OCI-LY1 (cell line): Measurements from ENCODE around the gene NFAT5.

Source experiments
- H2AFZ ChIP-seq: fragments of 200-600 bp; sonication (generic), shearing (Covaris generic); 2 replicates; pipeline ENCODE4 v1.6.0; 2014; ENCODE audit warnings: antibody characterized with exemption, mild to moderate bottlenecking, low read length
- H3F3A ChIP-seq: fragments of 200-600 bp; sonication (generic), shearing (Covaris generic); 2 replicates; pipeline ENCODE4 v1.6.0; 2014; ENCODE audit warnings: mild to moderate bottlenecking, antibody characterized with exemption, low read length, moderate library complexity; ENCODE audit not compliant: insufficient read depth
- H3K27ac ChIP-seq: fragments of 200-600 bp; sonication (generic); 2 replicates; pipeline ENCODE4 v1.5.1; 2014; ENCODE audit warnings: low read length, mixed run types, mild to moderate bottlenecking, low read depth; ENCODE audit not compliant: poor library complexity, severe bottlenecking
- H3K27me3 ChIP-seq: fragments of 200-600 bp; sonication (generic); 2 replicates; pipeline ENCODE4 v1.6.0; 2014; ENCODE audit warnings: antibody characterized with exemption, mild to moderate bottlenecking, low read length, moderate library complexity; ENCODE audit not compliant: insufficient read depth
- H3K36me3 ChIP-seq: fragments of 200-600 bp; sonication (generic); 2 replicates; pipeline ENCODE4 v1.6.1; 2014; ENCODE audit warnings: mild to moderate bottlenecking, antibody characterized with exemption, low read length, moderate library complexity, mixed read lengths; ENCODE audit not compliant: insufficient read depth
- H3K4me1 ChIP-seq: fragments of 200-600 bp; sonication (generic); 2 replicates; pipeline ENCODE4 v1.5.1; 2014; ENCODE audit warnings: mild to moderate bottlenecking, low read length, moderate library complexity; ENCODE audit not compliant: insufficient read depth, severe bottlenecking
- H3K4me2 ChIP-seq: fragments of 200-600 bp; sonication (generic), shearing (Covaris generic); 2 replicates; pipeline ENCODE4 v1.6.1; 2014; ENCODE audit warnings: low read length
- H3K4me3 ChIP-seq: fragments of 200-600 bp; sonication (generic); 2 replicates; pipeline ENCODE4 v1.5.1; 2014; ENCODE audit warnings: low read length, low read depth, mild to moderate bottlenecking, mixed read lengths; ENCODE audit not compliant: poor library complexity, severe bottlenecking
- H3K79me2 ChIP-seq: fragments of 200-600 bp; shearing (Covaris generic); 2 replicates; pipeline ENCODE4 v1.6.1; 2016; ENCODE audit warnings: mixed run types, low read length, mixed read lengths; ENCODE audit not compliant: insufficient read depth
- H3K9ac ChIP-seq: fragments of 200-600 bp; sonication (generic), shearing (Covaris generic); 2 replicates; pipeline ENCODE4 v1.6.1; 2014; ENCODE audit warnings: mild to moderate bottlenecking, low read length, mixed read lengths
- H3K9me2 ChIP-seq: fragments of 200-600 bp; sonication (generic), shearing (Covaris generic); 2 replicates; pipeline ENCODE4 v1.6.1; 2014; ENCODE audit warnings: low read depth, mild to moderate bottlenecking, low read length, mixed read lengths
- H3K9me3 ChIP-seq: fragments of 200-600 bp; shearing (Covaris generic); 2 replicates; pipeline ENCODE4 v1.6.1; 2014; ENCODE audit warnings: low read length, mixed read lengths
- H4K20me1 ChIP-seq: fragments of 200-600 bp; sonication (generic), shearing (Covaris generic); 2 replicates; pipeline ENCODE4 v1.6.0; 2016; ENCODE audit warnings: mild to moderate bottlenecking, low read length; ENCODE audit not compliant: insufficient read depth
- EZH2 ChIP-seq: fragments of 200-600 bp; sonication (generic), shearing (Covaris generic); IDR thresholded peaks from 2 replicates; pipeline ENCODE4 v1.8.0; 2017; ENCODE audit warnings: borderline replicate concordance, mixed run types, mild to moderate bottlenecking, antibody characterized with exemption, low read length, moderate library complexity, mixed read lengths
- TF ChIP-seq, protein P1 (sequence below): fragments of 200-600 bp; sonication (generic), shearing (Covaris generic); IDR thresholded peaks from 2 replicates; pipeline ENCODE4 v1.5.1; 2017; ENCODE audit warnings: mild to moderate bottlenecking, antibody characterized with exemption, low read length, moderate library complexity, mixed read lengths

Gene NFAT5

DNA sequence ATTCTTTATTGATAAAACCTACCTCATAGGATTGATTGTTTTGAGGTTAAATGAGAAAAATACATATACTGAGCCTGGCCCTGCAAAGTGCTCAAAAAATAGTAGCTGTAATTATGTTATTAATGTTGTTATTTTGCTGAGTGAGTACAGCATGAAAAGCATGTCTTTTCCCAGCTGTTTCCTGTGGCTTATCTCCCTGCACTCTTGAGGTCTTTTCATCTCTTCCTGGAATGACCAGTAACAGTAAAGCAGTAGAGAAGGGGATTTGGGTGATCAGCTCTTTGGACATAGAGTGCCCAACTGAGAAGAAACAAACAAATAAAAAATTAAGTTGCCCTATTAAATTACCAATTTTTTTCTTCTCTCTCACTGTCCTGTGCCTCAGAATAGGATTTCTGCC is 53.7 kb downstream of the NFAT5 start:
- no peak overlapping the region for H3K4me3 ChIP-seq
- H3F3A ChIP-seq: no peaks in the 10 kb centered on the region
- H3K4me1 ChIP-seq: no peaks in the 10 kb centered on the region
- no peak overlapping the region for H3K4me2 ChIP-seq
- H3K27me3 ChIP-seq: no peaks in the 10 kb centered on the region
- TF ChIP-seq, protein P1, sequence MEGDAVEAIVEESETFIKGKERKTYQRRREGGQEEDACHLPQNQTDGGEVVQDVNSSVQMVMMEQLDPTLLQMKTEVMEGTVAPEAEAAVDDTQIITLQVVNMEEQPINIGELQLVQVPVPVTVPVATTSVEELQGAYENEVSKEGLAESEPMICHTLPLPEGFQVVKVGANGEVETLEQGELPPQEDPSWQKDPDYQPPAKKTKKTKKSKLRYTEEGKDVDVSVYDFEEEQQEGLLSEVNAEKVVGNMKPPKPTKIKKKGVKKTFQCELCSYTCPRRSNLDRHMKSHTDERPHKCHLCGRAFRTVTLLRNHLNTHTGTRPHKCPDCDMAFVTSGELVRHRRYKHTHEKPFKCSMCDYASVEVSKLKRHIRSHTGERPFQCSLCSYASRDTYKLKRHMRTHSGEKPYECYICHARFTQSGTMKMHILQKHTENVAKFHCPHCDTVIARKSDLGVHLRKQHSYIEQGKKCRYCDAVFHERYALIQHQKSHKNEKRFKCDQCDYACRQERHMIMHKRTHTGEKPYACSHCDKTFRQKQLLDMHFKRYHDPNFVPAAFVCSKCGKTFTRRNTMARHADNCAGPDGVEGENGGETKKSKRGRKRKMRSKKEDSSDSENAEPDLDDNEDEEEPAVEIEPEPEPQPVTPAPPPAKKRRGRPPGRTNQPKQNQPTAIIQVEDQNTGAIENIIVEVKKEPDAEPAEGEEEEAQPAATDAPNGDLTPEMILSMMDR: no peak
- TF ChIP-seq EZH2: no peak
- H3K27ac ChIP-seq: no peak overlapping the region
- no peaks in the 10 kb centered on the region for H3K9me3 ChIP-seq
- no peaks in the 10 kb centered on the region for H3K36me3 ChIP-seq
- H3K9me2 ChIP-seq: no peaks in the 10 kb centered on the region
- H3K9ac ChIP-seq: no peak overlapping the region
- no peaks in the 10 kb centered on the region for H4K20me1 ChIP-seq
- no peak overlapping the region for H2AFZ ChIP-seq
- H3K79me2 ChIP-seq: 0 out of 2 replicates have a peak, but pooled peaks cover 3% of the 10 kb centered on the region

DNA sequence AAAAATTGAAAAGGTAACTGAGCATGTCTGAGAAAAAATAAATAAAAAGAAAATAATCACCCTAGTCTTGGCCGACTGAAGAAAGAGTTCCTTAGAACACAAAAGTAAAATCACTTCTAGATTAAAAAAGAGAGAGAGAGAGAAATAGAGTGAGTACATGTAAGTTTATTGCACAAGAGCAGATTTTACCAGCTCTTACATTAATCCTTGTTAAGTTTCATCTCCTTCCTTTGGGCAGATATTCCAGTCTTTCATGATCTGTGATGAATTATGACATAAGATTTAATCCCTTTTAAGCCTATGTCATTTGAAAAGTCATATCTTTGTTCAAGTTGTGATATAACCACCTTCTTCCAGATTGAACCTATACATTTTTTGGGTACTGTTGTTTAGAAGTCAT is 54.8 kb downstream of the NFAT5 start:
- H4K20me1 ChIP-seq: no peaks in the 10 kb centered on the region
- H3K9me2 ChIP-seq: no peaks in the 10 kb centered on the region
- no peak overlapping the region for H2AFZ ChIP-seq
- H3K27ac ChIP-seq: no peak overlapping the region
- no peak for TF ChIP-seq EZH2
- TF ChIP-seq, protein P1: no peak
- H3K79me2 ChIP-seq: 0 out of 2 replicates have a peak, but pooled peaks cover 3% of the 10 kb centered on the region
- no peaks in the 10 kb centered on the region for H3K36me3 ChIP-seq
- no peaks in the 10 kb centered on the region for H3F3A ChIP-seq
- no peak overlapping the region for H3K9ac ChIP-seq
- no peak overlapping the region for H3K4me2 ChIP-seq
- H3K9me3 ChIP-seq: no peaks in the 10 kb centered on the region
- H3K4me3 ChIP-seq: no peak overlapping the region
- H3K27me3 ChIP-seq: no peaks in the 10 kb centered on the region
- H3K4me1 ChIP-seq: no peaks in the 10 kb centered on the region

GRCh38 chr16:69621225-69621624 is 55.5 kb downstream of the NFAT5 start:
- Histone ChIP-seq H3K4me2 (no peak overlapping the region), H3K9me3 (no peaks in the 10 kb centered on the region), H3K36me3 (no peaks in the 10 kb centered on the region), H4K20me1 (no peaks in the 10 kb centered on the region), H3K4me3 (no peak overlapping the region), H3K4me1 (no peaks in the 10 kb centered on the region), H2AFZ (no peak overlapping the region), H3F3A (no peaks in the 10 kb centered on the region), H3K27ac (no peak overlapping the region), H3K79me2 (0 out of 2 replicates have a peak, but pooled peaks cover 3% of the 10 kb centered on the region), H3K9me2 (no peaks in the 10 kb centered on the region), H3K9ac (no peak overlapping the region), H3K27me3 (no peaks in the 10 kb centered on the region)
- TF ChIP-seq, protein P1: no peak
- TF ChIP-seq EZH2: no peak
